GM18508 (cell line): ENCODE data around the gene LPIN2.
"Not testable (repeated sequence)": the region's sequence is repeated elsewhere in the genome, so short reads cannot be mapped to it uniquely, and the experiment has no call there.

Source experiments
- ATAC-seq: cut with Tn5 transposase; IDR thresholded peaks from one replicate; pipeline ENCODE4 v1.9.1; 2021; ENCODE audit warnings: moderate number of reproducible peaks; ENCODE audit not compliant: insufficient read depth, unreplicated experiment

Gene LPIN2, protein sequence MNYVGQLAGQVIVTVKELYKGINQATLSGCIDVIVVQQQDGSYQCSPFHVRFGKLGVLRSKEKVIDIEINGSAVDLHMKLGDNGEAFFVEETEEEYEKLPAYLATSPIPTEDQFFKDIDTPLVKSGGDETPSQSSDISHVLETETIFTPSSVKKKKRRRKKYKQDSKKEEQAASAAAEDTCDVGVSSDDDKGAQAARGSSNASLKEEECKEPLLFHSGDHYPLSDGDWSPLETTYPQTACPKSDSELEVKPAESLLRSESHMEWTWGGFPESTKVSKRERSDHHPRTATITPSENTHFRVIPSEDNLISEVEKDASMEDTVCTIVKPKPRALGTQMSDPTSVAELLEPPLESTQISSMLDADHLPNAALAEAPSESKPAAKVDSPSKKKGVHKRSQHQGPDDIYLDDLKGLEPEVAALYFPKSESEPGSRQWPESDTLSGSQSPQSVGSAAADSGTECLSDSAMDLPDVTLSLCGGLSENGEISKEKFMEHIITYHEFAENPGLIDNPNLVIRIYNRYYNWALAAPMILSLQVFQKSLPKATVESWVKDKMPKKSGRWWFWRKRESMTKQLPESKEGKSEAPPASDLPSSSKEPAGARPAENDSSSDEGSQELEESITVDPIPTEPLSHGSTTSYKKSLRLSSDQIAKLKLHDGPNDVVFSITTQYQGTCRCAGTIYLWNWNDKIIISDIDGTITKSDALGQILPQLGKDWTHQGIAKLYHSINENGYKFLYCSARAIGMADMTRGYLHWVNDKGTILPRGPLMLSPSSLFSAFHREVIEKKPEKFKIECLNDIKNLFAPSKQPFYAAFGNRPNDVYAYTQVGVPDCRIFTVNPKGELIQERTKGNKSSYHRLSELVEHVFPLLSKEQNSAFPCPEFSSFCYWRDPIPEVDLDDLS

DNA sequence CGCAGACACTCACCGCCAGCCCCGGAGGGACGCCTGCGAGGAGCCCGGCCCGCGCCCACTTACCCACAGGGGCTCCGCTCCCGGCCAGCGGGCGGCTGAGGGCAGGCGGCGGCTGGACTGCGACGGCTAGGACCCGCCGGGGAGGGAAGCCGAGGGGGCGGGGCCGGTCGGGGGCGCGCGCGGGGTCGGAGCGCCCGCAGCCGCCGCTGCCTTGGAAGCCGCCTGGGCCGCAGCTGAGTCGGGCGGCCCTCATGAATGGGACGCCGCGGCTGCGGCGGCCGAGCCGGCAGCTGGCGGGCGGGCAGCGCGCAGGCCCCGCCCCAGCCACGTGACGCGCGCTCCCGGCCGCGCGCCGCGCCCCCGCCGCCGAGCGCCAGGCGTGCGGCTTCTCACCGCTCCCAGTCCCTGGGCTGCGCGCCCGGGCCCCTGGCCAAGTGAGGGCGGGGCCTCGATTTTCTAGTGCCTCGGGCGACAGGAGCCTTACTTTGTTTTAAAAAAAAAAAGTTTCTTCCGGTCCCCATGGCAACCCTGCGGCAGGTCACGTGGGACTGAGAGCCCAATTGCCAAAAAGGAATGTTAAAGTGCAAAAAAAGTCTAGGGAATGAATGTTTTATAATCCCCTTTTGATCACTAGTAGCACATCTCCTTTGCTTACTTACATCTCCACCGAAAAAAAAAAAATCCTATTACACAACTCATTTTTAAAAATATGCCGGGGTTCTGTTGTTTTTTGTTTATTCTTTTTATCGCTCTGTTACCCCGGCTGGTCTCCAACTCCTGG is at the start of gene LPIN2:
Gene LPIN2 (minus strand): TSS at position 121 of the 781 bp plus-strand sequence. CDS start 52,304 bp downstream, outside the sequence.
- peak; percentile 65 for ATAC-seq

GRCh38 chr18:3061581-3062312 is 48.8 kb upstream of the LPIN2 start:
- ATAC-seq = no peak

DNA sequence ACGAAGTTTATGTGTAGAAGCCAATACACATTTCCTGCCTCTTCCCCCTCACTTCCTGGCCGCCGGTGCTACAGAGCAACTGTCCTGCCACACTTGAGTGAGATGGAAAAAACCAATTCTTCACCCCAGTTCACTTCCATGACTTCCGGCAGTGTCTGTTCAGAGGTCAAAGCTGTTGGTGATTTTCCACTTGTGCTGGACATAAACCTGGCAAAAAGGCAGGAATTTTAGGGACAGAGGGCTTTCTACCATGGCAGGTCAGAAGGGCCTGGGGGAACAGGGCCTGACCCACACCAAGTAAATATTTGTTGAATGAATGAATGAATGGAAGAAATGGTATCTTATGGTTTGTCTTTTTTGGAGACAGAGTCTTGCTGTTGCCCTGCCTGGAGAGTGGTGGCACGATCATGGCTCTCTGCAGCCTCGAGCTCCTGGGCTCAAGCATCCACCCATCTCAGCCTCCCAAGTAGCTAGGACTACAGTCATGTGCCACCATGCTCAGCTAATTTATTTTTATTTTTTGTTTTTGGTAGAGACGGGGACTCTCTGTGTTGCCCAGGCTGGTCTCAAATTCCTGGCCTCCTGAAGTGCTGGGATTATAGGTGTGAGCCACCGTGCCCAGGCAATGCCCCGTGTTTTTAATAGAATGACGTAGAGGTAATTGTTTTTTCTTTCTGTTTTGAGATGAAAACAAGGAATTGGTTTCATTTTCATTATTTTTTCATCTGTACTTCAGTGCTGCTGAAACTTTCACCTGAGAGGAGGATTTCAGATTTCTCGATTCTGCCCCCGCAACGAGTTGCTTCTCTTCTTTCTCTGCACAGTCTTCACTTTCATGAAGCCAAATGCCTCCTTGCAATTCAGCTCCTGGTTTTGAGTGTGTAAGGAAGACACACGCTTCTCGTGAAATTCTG is 48.0 kb upstream of the LPIN2 start:
- ATAC-seq = no peak

DNA sequence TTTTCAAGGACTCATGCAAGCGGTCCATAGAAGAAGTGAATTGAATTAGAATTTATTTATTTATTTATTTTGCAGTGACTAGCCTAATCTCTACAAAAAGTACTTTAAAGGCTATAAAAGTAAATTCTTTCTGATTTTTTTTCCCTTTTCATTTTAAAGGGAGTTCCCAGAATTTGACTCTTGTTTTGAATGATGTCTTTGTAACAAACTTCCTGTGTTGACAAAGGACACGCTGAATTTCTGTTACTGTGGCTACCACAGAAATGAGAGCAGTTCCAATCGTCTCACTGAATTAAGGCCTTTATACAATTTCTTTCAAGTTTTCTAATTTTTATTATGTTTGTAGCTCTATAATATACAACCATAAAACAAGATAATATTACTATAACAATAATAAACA is 46.3 kb upstream of the LPIN2 start:
- ATAC-seq = no peak

GRCh38 chr18:3058328-3059191 is 45.6 kb upstream of the LPIN2 start:
- ATAC-seq = no peak

DNA sequence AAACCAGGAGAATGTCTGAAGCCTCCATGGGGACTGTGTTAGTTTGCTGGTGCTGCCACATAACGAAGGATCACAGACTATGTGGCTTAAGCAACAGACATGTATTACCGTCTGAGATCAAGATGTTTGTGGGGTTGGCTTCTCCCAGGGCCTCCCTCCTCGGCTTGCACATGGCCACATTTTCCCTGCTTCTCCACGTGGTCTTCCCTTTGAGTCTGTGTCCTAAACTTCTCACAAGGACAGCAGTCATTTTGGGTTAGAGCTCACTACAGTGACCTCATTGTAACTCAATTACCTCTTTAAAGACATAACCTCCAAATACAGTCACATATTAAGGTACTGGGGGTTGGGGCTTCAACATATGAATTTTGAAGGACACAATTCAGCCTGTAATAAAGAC is 44.6 kb upstream of the LPIN2 start:
- ATAC-seq = no peak

GRCh38 chr18:3056311-3056710 is 43.4 kb upstream of the LPIN2 start:
- ATAC-seq = no peak

DNA sequence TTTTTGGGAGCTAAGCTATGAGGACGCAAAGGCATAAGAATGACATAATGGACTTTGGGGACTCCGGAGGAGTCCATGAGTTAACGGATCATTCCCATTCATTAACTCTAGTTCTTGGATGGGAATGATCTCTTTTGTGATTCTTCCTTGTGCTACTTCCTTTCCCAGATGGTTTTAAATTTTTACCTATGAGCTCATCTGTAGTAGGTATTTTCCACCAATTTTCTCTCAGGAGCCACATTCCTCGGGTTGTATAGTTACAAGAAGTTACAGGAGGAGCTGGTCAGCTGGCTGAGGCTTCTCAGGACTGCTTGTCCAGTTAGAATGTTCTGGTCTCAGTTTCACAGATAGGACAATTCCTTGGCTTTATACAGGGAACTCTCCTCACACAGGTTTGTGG is 42.9 kb upstream of the LPIN2 start:
- ATAC-seq = no peak

DNA sequence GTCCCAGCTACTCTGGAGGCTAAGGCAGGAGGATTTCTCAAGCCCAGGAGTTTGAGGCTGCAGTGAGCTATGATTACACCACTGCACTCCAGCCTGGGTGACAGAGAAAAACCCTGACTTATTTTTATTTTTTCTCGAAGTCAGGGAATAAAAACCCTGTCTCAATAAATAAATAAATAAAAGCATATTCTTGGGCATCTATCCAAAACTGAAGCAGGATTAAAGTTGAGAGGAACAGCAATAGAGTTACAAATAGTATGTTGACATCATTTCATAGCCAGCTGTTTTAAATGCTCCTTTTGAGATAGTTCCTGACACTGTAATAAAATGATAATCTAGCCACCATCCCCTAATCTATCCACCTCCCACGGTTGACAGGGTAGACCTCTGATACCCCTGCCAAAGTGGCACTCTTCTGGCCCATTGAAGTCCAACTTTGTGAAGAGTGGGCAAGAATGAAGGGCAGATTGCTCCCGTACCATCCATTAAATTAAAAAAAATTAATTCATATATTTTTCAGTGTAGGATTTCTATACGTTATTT is 42.3 kb upstream of the LPIN2 start:
- ATAC-seq = no peak

DNA sequence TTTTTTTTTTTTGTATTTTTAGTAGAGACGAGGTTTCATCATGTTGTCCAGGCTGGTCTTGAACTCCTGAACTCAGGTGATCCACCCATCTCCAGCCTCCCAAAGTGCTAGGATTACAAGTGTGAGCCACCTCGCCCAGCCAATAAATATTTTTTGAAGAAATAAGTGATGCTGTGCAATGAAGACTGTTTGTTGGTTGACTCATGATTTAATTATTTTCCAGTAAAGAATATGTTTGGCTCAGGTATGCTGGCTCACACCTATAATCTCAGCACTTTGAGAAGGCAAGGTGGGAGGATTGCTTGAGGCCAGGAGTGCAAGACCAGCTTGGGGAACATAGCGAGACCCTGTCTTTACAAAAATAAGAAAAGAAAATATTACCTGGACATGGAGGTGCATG is 41.8 kb upstream of the LPIN2 start:
- no peak for ATAC-seq

DNA sequence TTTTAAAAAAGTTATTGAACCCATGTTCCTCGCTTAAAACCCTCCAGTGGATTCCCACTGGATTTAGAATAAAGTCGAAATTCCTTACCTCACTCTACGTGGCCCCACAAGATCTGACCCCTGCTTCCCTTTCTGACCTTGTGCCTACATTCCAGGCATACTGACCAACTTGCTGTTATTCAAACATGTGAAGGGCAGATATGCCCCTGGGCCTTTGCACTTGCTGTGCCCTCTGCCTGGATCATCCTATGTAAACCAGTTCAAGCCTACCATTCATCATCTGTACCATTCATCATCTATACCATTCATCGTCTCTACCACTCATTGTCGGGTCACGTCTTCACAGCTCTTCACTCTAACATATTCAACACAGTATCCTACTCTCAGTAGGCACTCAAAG is 41.3 kb upstream of the LPIN2 start:
- no peak for ATAC-seq

- no peak for ATAC-seq
These were observed 40.1 kb upstream of the LPIN2 start for GRCh38 chr18:3053081-3053480.

- ATAC-seq = no peak
These were observed 39.4 kb upstream of the LPIN2 start for GRCh38 chr18:3052411-3052758.

- ATAC-seq = no peak
These were observed 38.9 kb upstream of the LPIN2 start for GRCh38 chr18:3051718-3052410.

- not testable (repeated sequence) for ATAC-seq
These were observed 37.0 kb upstream of the LPIN2 start for GRCh38 chr18:3049897-3050454.

DNA sequence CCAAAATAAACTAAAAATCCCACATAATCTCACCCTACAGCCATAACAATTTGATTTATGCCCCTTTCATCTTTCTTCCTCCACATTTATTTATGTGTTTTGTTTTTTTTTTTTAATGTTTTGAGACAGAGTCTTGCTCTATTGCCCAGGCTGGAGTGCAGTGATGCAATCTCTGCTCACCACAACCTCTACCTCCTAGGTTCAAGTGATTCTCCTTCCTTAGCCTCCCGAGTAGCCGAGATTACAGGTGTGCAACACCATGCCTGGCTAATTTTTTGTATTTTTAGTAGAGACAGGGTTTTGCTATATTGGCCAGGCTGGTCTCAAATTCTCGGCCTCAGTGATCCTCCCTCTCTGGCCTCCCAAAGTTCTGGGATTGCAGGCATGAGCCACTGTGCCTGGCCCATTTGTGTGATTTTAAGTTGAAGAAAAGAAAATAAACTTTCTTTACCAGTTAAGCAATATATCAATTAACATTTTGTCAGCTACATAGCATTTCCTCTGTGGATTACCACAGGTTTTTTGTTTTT is 35.9 kb upstream of the LPIN2 start:
- no peak for ATAC-seq

DNA sequence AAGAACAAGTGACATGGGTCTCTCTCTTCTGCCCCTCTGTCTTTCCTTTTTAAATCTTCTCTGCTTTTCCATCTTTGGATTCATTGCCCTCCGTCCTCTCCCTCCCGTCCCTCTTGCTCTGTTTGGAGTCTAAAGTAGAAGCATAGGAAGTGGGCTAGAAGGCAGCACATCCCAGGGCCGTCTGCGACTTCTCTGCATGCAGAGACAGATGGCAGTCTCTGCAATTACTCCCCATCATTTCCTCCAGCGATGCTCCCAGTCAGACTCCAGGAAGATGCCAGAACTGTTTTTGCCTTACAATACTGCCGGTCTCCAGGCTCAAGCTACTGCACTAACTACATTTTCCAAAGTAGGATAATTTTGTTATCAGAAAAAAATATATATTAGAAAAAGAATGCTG is 35.2 kb upstream of the LPIN2 start:
- no peak for ATAC-seq
